ENCODE measurements around the gene F7.

GRCh38 chr13:113086991-113087922, 18.3 kb upstream of the F7 start:
- TF ChIP-seq, protein P1, sequence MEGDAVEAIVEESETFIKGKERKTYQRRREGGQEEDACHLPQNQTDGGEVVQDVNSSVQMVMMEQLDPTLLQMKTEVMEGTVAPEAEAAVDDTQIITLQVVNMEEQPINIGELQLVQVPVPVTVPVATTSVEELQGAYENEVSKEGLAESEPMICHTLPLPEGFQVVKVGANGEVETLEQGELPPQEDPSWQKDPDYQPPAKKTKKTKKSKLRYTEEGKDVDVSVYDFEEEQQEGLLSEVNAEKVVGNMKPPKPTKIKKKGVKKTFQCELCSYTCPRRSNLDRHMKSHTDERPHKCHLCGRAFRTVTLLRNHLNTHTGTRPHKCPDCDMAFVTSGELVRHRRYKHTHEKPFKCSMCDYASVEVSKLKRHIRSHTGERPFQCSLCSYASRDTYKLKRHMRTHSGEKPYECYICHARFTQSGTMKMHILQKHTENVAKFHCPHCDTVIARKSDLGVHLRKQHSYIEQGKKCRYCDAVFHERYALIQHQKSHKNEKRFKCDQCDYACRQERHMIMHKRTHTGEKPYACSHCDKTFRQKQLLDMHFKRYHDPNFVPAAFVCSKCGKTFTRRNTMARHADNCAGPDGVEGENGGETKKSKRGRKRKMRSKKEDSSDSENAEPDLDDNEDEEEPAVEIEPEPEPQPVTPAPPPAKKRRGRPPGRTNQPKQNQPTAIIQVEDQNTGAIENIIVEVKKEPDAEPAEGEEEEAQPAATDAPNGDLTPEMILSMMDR (IDR thresholded peaks at IDR 0.05), result no peak
- TF ChIP-seq POLR2A (IDR thresholded peaks at IDR 0.05), result no peak
